ES-I3 (cell line): ENCODE measurements around the gene ARPC4.

Experiments
- H3K36me3 ChIP-seq: 2 replicates; pipeline ENCODE4 v1.6.1; 2013; ENCODE audit warnings: mild to moderate bottlenecking, low read length, control low read depth, moderate library complexity; ENCODE audit not compliant: insufficient read depth
- H3K4me1 ChIP-seq: 2 replicates; pipeline ENCODE4 v1.6.1; 2013; ENCODE audit warnings: mild to moderate bottlenecking, control low read depth, low read length; ENCODE audit not compliant: insufficient read depth
- H3K9ac ChIP-seq: 2 replicates; pipeline ENCODE4 v1.6.1; 2013; ENCODE audit warnings: low read depth, mild to moderate bottlenecking, low read length, moderate library complexity
- H3K9me3 ChIP-seq: 2 replicates; pipeline ENCODE4 v1.6.1; 2013; ENCODE audit warnings: mild to moderate bottlenecking, low read length, moderate library complexity; ENCODE audit not compliant: control insufficient read depth, insufficient read depth

Gene ARPC4

GRCh38 chr3:9793161-9793781 is 389 bp downstream of the ARPC4 start:
- Histone ChIP-seq H3K36me3 (peaks cover 6% of the 10 kb centered on the region), H3K4me1 (no peaks in the 10 kb centered on the region; the same call in 1 of the 2 replicates), H3K9me3 (no peaks in the 10 kb centered on the region), H3K9ac (peak overlapping the region; percentile 81)

GRCh38 chr3:9794400-9794799 is 1.5 kb downstream of the ARPC4 start:
- Histone ChIP-seq H3K9me3 (no peaks in the 10 kb centered on the region), H3K36me3 (peaks cover 13% of the 10 kb centered on the region), H3K4me1 (no peaks in the 10 kb centered on the region; the same call in 1 of the 2 replicates), H3K9ac (no peak overlapping the region)

GRCh38 chr3:9795207-9795606 is 2.3 kb downstream of the ARPC4 start:
- Histone ChIP-seq H3K9me3 (no peaks in the 10 kb centered on the region), H3K9ac (no peak overlapping the region), H3K4me1 (no peaks in the 10 kb centered on the region; the same call in 1 of the 2 replicates), H3K36me3 (peaks cover 21% of the 10 kb centered on the region)

- Histone ChIP-seq H3K9me3 (no peaks in the 10 kb centered on the region), H3K9ac (no peak overlapping the region), H3K36me3 (peaks cover 25% of the 10 kb centered on the region), H3K4me1 (no peaks in the 10 kb centered on the region; the same call in 1 of the 2 replicates)
Observed at GRCh38 chr3:9797196-9797945, 4.5 kb downstream of the ARPC4 start.

DNA sequence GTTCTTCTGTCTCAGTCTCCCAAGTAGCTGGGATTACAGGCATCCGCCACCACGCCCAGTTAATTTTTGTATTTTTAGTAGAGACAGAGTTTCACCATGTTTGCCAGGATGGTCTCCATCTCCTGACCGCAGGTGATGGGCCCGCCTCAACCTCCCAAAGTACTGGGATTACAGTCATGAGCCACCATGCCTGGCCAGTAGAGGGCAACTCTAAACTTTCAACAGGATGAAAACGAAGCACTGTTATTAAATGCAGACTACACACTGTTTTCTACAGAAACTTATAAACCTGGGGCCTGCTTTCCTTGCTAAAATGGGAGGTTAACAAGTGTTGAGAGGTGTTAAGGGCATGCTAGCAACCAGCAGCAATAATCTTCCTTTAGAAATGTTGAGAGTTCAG is 7.6 kb downstream of the ARPC4 start:
- Histone ChIP-seq H3K9me3 (no peaks in the 10 kb centered on the region), H3K9ac (no peak overlapping the region), H3K36me3 (peaks cover 44% of the 10 kb centered on the region), H3K4me1 (no peaks in the 10 kb centered on the region)

GRCh38 chr3:9803494-9803893 is 10.6 kb downstream of the ARPC4 start:
- peaks cover 46% of the 10 kb centered on the region for H3K36me3 ChIP-seq
- no peak overlapping the region for H3K9ac ChIP-seq
- no peaks in the 10 kb centered on the region for H3K4me1 ChIP-seq
- no peaks in the 10 kb centered on the region for H3K9me3 ChIP-seq

GRCh38 chr3:9804996-9805395 is 12.1 kb downstream of the ARPC4 start:
- H3K4me1 ChIP-seq: peaks cover 6% of the 10 kb centered on the region; the same call in 1 of the 2 replicates
- no peaks in the 10 kb centered on the region for H3K9me3 ChIP-seq
- no peak overlapping the region for H3K9ac ChIP-seq
- H3K36me3 ChIP-seq: peaks cover 35% of the 10 kb centered on the region

DNA sequence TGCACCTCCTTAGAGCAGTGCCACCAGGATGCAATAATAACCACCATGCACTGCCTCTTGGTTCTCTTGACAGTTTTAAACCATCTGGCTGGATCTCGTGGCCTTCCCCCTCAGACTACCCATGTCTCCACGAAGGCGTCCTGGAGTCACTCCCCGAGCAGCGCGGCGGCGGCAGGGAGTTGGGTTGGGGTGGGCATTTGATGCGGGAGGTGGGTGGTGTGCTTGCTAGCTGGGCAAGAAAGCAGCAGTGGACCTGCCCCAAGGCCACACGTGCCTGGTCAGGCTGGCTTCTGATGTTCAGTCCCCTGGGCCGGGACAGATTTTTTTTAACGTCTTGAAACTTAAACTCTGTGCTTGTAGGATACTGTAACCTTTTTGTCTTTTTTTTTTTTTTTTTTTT is 13.3 kb downstream of the ARPC4 start:
- no peak overlapping the region for H3K9ac ChIP-seq
- no peaks in the 10 kb centered on the region for H3K9me3 ChIP-seq
- H3K4me1 ChIP-seq: peaks cover 6% of the 10 kb centered on the region; the same call in 1 of the 2 replicates
- H3K36me3 ChIP-seq: peaks cover 30% of the 10 kb centered on the region

GRCh38 chr3:9806688-9807589 is 14.1 kb downstream of the ARPC4 start:
- H3K9me3 ChIP-seq: no peaks in the 10 kb centered on the region
- H3K4me1 ChIP-seq: peaks cover 6% of the 10 kb centered on the region; the same call in 1 of the 2 replicates
- H3K9ac ChIP-seq: no peak overlapping the region
- H3K36me3 ChIP-seq: peaks cover 24% of the 10 kb centered on the region

DNA sequence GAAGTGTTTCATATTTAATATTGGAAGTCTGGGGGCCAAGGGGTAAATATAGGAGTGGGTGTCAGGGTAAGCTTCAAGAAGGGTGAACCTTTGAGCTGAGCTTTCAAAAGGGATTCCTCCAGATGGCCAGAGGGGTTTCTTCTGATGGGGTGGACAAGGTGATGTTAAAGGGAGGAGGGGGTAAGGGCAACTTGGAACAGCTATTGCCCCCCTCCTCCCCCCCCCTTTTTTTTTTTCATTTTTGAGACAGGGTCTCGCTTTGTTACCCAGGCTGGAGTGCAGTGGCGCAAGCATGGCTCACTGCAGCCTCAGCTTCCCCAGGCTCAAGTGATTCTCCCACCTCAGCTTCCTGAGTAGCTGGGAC is 15.1 kb downstream of the ARPC4 start:
- H3K4me1 ChIP-seq: peaks cover 6% of the 10 kb centered on the region; the same call in 1 of the 2 replicates
- no peaks in the 10 kb centered on the region for H3K9me3 ChIP-seq
- H3K9ac ChIP-seq: no peak overlapping the region
- peaks cover 24% of the 10 kb centered on the region for H3K36me3 ChIP-seq

- no peak overlapping the region for H3K9ac ChIP-seq
- no peaks in the 10 kb centered on the region for H3K9me3 ChIP-seq
- H3K4me1 ChIP-seq: peaks cover 6% of the 10 kb centered on the region; the same call in 1 of the 2 replicates
- peaks cover 20% of the 10 kb centered on the region for H3K36me3 ChIP-seq
Observed at GRCh38 chr3:9808345-9809037, 15.6 kb downstream of the ARPC4 start.

GRCh38 chr3:9809239-9809614 is 16.3 kb downstream of the ARPC4 start:
- Histone ChIP-seq H3K36me3 (peaks cover 18% of the 10 kb centered on the region), H3K9me3 (no peaks in the 10 kb centered on the region), H3K4me1 (peaks cover 6% of the 10 kb centered on the region; the same call in 1 of the 2 replicates), H3K9ac (peak overlapping the region; percentile 60; the same call in 1 of the 2 replicates)

- Histone ChIP-seq H3K4me1 (peaks cover 6% of the 10 kb centered on the region; the same call in 1 of the 2 replicates), H3K36me3 (peaks cover 12% of the 10 kb centered on the region), H3K9me3 (no peaks in the 10 kb centered on the region), H3K9ac (peak within 1 kb of the TSS; percentile 60)
Observed at GRCh38 chr3:9809615-9810432, 16.9 kb downstream of the ARPC4 start, which contains the start of gene TTLL3. Gene TTLL3, plus strand, starts transcription at chr3:9810262. Its CDS starts 400 bp downstream, at chr3:9810662.
